ENCODE measurements around the gene SMIM38.

The SMIM38 gene

DNA sequence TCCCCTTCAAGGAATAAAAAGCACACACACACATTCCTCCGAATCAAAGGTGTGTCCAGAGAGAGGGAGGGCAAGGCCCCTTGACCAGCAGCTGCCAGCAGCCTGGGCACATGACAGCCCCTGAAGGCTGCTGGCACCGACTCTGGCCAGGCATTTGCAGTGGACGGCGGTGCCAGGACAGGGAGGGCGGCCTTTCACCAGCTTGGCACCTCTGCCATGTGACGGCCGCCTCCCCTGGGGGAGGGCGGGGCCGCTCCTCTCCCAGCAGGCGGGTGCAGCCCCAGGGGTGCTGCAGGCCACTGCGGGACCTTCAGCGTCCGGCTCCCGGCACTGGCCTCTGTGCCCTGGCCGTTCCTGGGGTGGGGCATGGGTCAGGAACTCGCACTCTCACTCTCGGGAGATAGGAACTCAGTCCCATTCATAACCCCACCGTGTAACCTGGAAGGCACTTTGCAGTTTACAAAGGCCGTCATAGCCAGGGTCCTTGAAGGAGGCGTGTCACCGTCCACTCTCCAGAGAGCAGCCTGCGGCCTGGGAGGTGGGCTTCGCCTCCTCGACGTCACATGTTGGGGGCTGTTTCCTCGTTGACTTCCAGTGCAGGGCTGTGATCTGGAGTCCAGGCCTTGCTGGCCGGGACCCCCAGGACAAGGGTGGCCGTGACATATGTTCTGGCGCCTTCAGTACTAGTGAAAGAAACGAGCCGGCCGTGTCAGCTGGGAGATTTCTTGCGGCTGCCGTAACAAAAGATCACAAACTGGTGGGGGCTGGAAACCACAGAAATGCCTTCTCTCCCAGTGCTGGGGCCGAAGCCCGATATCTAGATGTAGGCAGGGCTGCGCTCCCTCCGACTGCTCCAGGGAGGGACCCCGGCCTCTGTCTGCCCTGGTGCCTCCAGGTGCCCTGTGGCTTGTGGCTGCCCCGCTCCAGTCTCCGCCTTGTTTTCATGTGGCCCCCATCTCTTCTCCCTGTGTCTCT is 39.9 kb upstream of the SMIM38 start:
- DNase-seq (ENCODE audit: insufficient read length, low spot score): no peak
- no peak for FAIRE-seq
- no peak for TF ChIP-seq POLR2A (IDR thresholded peaks at IDR 0.05; ENCODE audit: low read depth, low read length)

- TF ChIP-seq POLR2A (IDR thresholded peaks at IDR 0.05; ENCODE audit: low read depth, low read length): no peak
- FAIRE-seq (no peak), DNase-seq (ENCODE audit: insufficient read length, low spot score) (no peak)
Measured at GRCh38 chr11:69116671-69117070, 39.1 kb upstream of the SMIM38 start.

DNA sequence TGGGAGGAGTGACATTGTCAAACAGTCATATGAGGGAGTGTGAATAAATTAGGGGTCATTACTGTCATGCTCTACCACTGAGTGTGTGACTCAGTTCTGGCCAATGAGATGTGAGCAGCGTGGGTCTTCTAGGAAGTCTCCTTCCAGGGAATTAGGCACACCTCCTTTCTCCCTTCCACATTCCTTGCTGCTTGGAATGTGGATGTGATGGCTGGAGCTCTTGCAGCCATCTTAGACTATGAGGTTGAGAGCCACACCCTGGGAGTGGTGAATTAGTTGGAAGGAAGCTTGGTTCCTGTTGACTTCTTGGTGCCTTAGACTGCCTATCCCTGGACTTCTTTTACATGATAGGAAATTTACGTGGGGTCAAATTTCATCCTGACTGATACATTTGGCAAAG is 36.5 kb upstream of the SMIM38 start:
- TF ChIP-seq POLR2A (IDR thresholded peaks at IDR 0.05; ENCODE audit: low read depth, low read length): no peak
- no peak for DNase-seq (ENCODE audit: insufficient read length, low spot score)
- FAIRE-seq: no peak

GRCh38 chr11:69120096-69120875 is 35.4 kb upstream of the SMIM38 start:
- FAIRE-seq: no peak
- DNase-seq (ENCODE audit: insufficient read length, low spot score): no peak
- TF ChIP-seq POLR2A (IDR thresholded peaks at IDR 0.05; ENCODE audit: low read depth, low read length): no peak

DNA sequence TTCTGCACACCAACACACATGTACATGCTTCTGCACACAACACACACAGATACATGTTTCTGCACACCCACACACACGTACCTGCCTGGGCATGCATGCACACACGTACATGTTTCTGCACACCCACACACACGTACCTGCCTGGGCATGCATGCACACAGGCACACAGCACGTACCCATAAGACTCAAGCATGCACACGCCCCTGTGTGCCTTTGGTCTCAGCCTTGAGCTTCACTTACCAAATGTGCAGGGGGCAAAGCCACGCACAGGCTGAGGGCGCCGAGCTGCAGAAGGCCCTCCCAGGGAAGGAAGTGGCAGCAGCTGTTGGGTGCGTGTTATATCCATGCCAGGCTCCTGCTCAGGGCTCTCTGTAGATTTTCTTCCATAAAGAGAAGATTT is 34.7 kb upstream of the SMIM38 start:
- FAIRE-seq (no peak), DNase-seq (ENCODE audit: insufficient read length, low spot score) (no peak)
- TF ChIP-seq POLR2A (IDR thresholded peaks at IDR 0.05; ENCODE audit: low read depth, low read length): no peak

DNA sequence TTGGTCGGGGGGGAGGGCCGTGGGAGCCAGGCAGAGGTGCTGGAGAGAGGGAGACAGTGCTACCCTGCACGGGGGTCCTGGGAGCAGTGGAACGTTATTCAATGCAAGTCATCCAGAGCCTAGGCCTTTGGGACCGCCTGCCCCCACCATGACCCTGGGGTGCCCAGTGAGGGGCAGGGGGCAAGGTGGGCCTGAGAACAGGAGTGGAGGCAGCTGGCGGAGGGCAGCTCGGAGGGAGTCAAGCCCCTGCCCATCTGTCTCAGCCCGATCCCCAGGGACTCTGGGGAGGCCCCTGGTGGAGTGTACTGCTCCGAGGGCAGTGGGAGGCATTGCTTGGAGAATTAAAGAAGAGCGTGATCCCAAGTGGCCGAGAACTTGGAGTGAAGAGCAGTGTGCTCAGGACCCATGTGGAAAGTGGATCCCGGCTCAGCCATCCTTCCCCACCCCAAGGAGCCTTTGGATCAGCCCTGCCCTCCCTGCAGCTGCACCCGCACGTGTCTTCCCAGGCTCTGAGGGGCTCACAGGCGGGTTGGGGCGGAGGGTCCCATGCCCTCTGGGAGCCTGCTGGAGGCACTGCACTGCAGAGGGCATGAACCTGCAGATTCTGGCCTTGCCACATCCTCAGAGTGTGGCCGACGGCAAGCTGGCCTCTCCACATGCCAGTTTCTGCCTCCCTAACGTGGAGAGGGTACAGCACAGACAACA is 34.0 kb upstream of the SMIM38 start:
- no peak for TF ChIP-seq POLR2A (IDR thresholded peaks at IDR 0.05; ENCODE audit: low read depth, low read length)
- no peak for FAIRE-seq
- no peak for DNase-seq (ENCODE audit: insufficient read length, low spot score)

DNA sequence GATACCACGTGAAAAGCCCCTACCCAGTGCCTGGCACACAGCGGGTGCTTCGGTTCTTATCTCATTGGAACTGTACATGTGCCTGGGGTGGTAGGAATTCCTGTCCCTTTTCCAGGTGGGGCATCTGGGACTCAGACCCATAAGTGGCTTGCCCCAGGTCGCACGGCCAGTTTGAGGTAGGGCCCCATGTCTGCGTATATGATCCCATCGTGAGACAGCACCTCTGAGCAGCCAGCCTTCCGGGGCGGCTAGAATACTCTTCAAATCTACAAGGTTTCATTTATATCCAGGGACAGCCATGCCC is 33.5 kb upstream of the SMIM38 start:
- no peak for FAIRE-seq
- no peak for TF ChIP-seq POLR2A (IDR thresholded peaks at IDR 0.05; ENCODE audit: low read depth, low read length)
- DNase-seq (ENCODE audit: insufficient read length, low spot score): no peak

GRCh38 chr11:69122630-69123431 is 32.9 kb upstream of the SMIM38 start:
- TF ChIP-seq POLR2A (IDR thresholded peaks at IDR 0.05; ENCODE audit: low read depth, low read length): no peak
- DNase-seq (ENCODE audit: insufficient read length, low spot score): peak; percentile 97
- no peak for FAIRE-seq

DNA sequence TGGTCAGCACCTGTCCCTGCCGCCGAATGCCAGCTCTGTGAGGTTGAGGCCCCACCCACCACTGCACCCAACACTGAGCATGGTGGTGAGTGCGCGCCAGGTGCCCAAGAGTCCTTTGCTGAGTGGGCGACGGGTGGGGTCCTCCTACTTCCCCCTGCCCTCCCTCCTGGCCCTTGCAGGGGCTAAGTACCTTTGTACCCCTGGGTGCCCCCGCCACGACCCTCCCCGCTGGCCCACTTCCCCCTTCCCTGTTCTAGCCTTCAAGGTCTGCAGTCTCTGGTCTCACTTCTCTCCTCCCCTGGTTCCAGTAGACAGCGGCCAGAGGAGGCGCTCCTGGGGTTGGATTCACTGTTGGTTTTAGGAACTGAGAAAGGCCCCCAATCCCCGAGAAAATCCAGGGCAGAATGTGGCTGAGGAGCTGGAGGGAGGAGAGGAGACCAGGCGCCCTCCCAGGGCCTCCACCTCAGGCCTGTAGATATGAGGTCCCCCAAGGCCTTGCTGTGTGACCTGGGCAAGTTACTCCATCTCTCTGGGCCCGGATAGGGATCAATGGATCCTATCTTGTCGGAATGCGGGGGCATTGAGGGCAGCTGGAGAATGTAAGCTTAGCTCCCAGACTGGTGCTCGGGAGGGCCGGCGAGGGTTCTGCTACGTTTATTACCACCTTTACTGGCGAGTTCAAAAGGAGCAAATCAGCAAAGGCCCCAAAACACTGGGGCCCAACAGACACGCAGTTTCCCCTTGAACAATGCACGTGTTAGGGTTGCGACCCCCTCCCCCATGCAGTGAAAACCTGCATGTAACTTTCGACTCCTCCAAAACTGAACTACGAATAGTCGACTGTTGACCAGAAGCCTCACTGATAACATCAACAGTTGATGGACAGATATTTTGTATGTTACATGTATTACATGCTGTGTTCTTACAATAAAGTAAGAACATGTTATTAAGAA is 31.9 kb upstream of the SMIM38 start:
- TF ChIP-seq POLR2A (IDR thresholded peaks at IDR 0.05; ENCODE audit: low read depth, low read length): no peak
- FAIRE-seq: no peak
- DNase-seq (ENCODE audit: insufficient read length, low spot score): no peak

- no peak for TF ChIP-seq POLR2A (IDR thresholded peaks at IDR 0.05; ENCODE audit: low read depth, low read length)
- FAIRE-seq (no peak), DNase-seq (ENCODE audit: insufficient read length, low spot score) (no peak)
Measured at GRCh38 chr11:69125861-69126260, 29.9 kb upstream of the SMIM38 start.

- TF ChIP-seq POLR2A (IDR thresholded peaks at IDR 0.05; ENCODE audit: low read depth, low read length): no peak
- DNase-seq (ENCODE audit: insufficient read length, low spot score): no peak
- FAIRE-seq: no peak
Measured at GRCh38 chr11:69126286-69126685, 29.4 kb upstream of the SMIM38 start.

- DNase-seq (ENCODE audit: insufficient read length, low spot score) (no peak), FAIRE-seq (no peak)
Measured at GRCh38 chr11:69127081-69127850, 28.5 kb upstream of the SMIM38 start.

More at GRCh38 chr11:69127081-69127850, 28.5 kb upstream of the SMIM38 start:
- no peak for TF ChIP-seq POLR2A (IDR thresholded peaks at IDR 0.05; ENCODE audit: low read depth, low read length)
